HEK293 (cell line): Measurements from ENCODE around the gene FERMT1.

Source experiments
- CTCF ChIA-PET: fragments of 350-600 bp; formaldehyde crosslinking; extraction: SDS; loops from one replicate; lab custom pipeline; 2021; ENCODE audit warnings: antibody characterized with exemption; lab: Yijun Ruan, JAX
- POLR2A ChIA-PET: fragments of 300-600 bp; formaldehyde crosslinking; extraction: SDS; loops from one replicate; lab custom pipeline; 2020; ENCODE audit warnings: antibody characterized with exemption, inconsistent platforms; lab: Yijun Ruan, JAX
- H3K27ac ChIP-seq: fragments of 200-500 bp; sonication (Bioruptor generic); 2 replicates; pipeline ENCODE4 v1.5.1; 2014; ENCODE audit warnings: low read depth, low read length, control low read depth, inconsistent platforms; ENCODE audit errors: extremely low read depth
- H3K36me3 ChIP-seq, 2 experiments: fragments of 200-500 bp in 1 of 2; sonication (Bioruptor generic) in 1 of 2; 1 replicate in 1 of 2; 2 replicates in 1 of 2; pipeline ENCODE4 v1.5.1; 2014 to 2017; ENCODE audit warnings: inconsistent platforms in 2 of 2, low read length in 2 of 2; ENCODE audit not compliant: control insufficient read depth in 2 of 2, insufficient read depth in 1 of 2
- H3K4me1 ChIP-seq: fragments of 200-500 bp; sonication (Bioruptor generic); 2 replicates; pipeline ENCODE4 v1.5.1; 2014; ENCODE audit warnings: mild to moderate bottlenecking, low read length, inconsistent platforms; ENCODE audit not compliant: control insufficient read depth, insufficient read depth
- H3K4me3 ChIP-seq: 2 replicates; pipeline ENCODE4 v1.5.1; 2011; ENCODE audit warnings: low read depth, mild to moderate bottlenecking, control low read depth, low read length, moderate library complexity
- H3K9me3 ChIP-seq: fragments of 200-500 bp; sonication (Bioruptor generic); 2 replicates; pipeline ENCODE4 v1.5.1; 2014; ENCODE audit warnings: low read depth, low read length, inconsistent platforms; ENCODE audit not compliant: control insufficient read depth, insufficient read depth
- BCL11A ChIP-seq: fragments of 450-650 bp; formaldehyde crosslinking; IDR thresholded peaks from 2 replicates; pipeline ENCODE4 v1.5.1; 2016; ENCODE audit warnings: low read depth, missing biosample characterization, missing genetic modification characterization
- EGR2 ChIP-seq: fragments of 450-650 bp; formaldehyde crosslinking; IDR thresholded peaks from 2 replicates; pipeline ENCODE4 v1.5.1; 2016; ENCODE audit warnings: low read depth, missing biosample characterization, missing genetic modification characterization
- KLF1 ChIP-seq: fragments of 450-650 bp; formaldehyde crosslinking; IDR thresholded peaks from 2 replicates; pipeline ENCODE4 v1.5.1; 2016; ENCODE audit warnings: missing biosample characterization, missing genetic modification characterization
- KLF16 ChIP-seq: fragments of 450-650 bp; formaldehyde crosslinking; IDR thresholded peaks from 2 replicates; pipeline ENCODE4 v1.5.1; 2017; ENCODE audit warnings: missing biosample characterization, missing genetic modification characterization
- SCRT2 ChIP-seq: fragments of 450-650 bp; formaldehyde crosslinking; IDR thresholded peaks from 2 replicates; pipeline ENCODE4 v1.5.1; 2016; ENCODE audit warnings: missing biosample characterization, missing genetic modification characterization
- TSHZ1 ChIP-seq: fragments of 450-650 bp; formaldehyde crosslinking; IDR thresholded peaks from 2 replicates; pipeline ENCODE4 v1.5.1; 2016; ENCODE audit warnings: missing biosample characterization, missing genetic modification characterization, borderline replicate concordance
- YY1 ChIP-seq: fragments of 450-650 bp; formaldehyde crosslinking; IDR thresholded peaks from 2 replicates; pipeline ENCODE4 v1.5.1; 2018; ENCODE audit warnings: missing biosample characterization, missing genetic modification characterization
- ZNF157 ChIP-seq: fragments of 450-650 bp; formaldehyde crosslinking; IDR thresholded peaks from 2 replicates; pipeline ENCODE4 v1.5.1; 2016; ENCODE audit warnings: missing biosample characterization, missing genetic modification characterization
- ZNF174 ChIP-seq: fragments of 450-650 bp; formaldehyde crosslinking; IDR thresholded peaks from 2 replicates; pipeline ENCODE4 v1.5.0; 2017; ENCODE audit warnings: missing biosample characterization, mild to moderate bottlenecking, missing genetic modification characterization
- ZNF398 ChIP-seq: fragments of 450-650 bp; formaldehyde crosslinking; IDR thresholded peaks from 2 replicates; pipeline ENCODE4 v1.5.1; 2017; ENCODE audit warnings: missing biosample characterization, missing genetic modification characterization
- ZNF529 ChIP-seq: fragments of 450-650 bp; formaldehyde crosslinking; IDR thresholded peaks from 2 replicates; pipeline ENCODE4 v1.5.1; 2017; ENCODE audit warnings: missing genetic modification characterization, missing biosample characterization; ENCODE audit not compliant: insufficient replicate concordance
- ZNF626 ChIP-seq: fragments of 450-650 bp; sonication (Bioruptor Pico); formaldehyde crosslinking; IDR thresholded peaks from 2 replicates; pipeline ENCODE4 v1.5.1; 2018; ENCODE audit warnings: missing biosample characterization, missing genetic modification characterization, inconsistent platforms
- ZNF660 ChIP-seq: fragments of 450-650 bp; IDR thresholded peaks from 2 replicates; pipeline ENCODE4 v1.5.1; 2018; ENCODE audit warnings: missing biosample characterization, mild to moderate bottlenecking, missing genetic modification characterization
- ZNF707 ChIP-seq: fragments of 450-650 bp; formaldehyde crosslinking; IDR thresholded peaks from 2 replicates; pipeline ENCODE4 v1.5.1; 2016; ENCODE audit warnings: missing biosample characterization, missing genetic modification characterization
- ZSCAN4 ChIP-seq: fragments of 450-650 bp; formaldehyde crosslinking; IDR thresholded peaks from 2 replicates; pipeline ENCODE4 v1.5.1; 2017; ENCODE audit warnings: missing biosample characterization, missing genetic modification characterization

The FERMT1 gene

GRCh38 chr20:6039766-6040165 lies 83.1 kb downstream of the FERMT1 start:
- H3K4me1 ChIP-seq: no peaks in the 10 kb centered on the region
- H3K9me3 ChIP-seq: no peaks in the 10 kb centered on the region
- H3K27ac ChIP-seq: no peak overlapping the region
- TF ChIP-seq ZNF157 (tag by site-specific recombination): no peak
- TF ChIP-seq KLF1 (tag by site-specific recombination): no peak
- TF ChIP-seq TSHZ1: no peak
- no peak for TF ChIP-seq ZNF398 (tag by site-specific recombination)
- no peak for TF ChIP-seq EGR2
- no peak for TF ChIP-seq ZNF707 (tag by site-specific recombination)
- TF ChIP-seq ZNF660 (tag by site-specific recombination): no peak
- TF ChIP-seq ZSCAN4 (tag by site-specific recombination): no peak
- TF ChIP-seq ZNF529 (tag by site-specific recombination): no peak
- TF ChIP-seq BCL11A (tag by site-specific recombination): no peak
- POLR2A ChIA-PET: interaction anchor here (0.5 kb wide), 1 partner anchor 17 kb away, joined by 4 read pairs; no protein-coding TSS in a partner anchor
- CTCF ChIA-PET: no interaction called here
- H3K36me3 ChIP-seq: peaks cover 7 to 67% of the 10 kb centered on the region in 2 experiments
- H3K4me3 ChIP-seq: no peak overlapping the region

- CTCF ChIA-PET: interaction anchor here (0.6 to 0.7 kb wide), 2 partner anchors 73 to 509 kb away, joined by 4 read pairs; no protein-coding TSS in a partner anchor
- peaks cover 11 to 82% of the 10 kb centered on the region in 2 experiments for H3K36me3 ChIP-seq
- no peaks in the 10 kb centered on the region for H3K4me1 ChIP-seq
- H3K9me3 ChIP-seq: no peaks in the 10 kb centered on the region
- TF ChIP-seq ZNF174 (tag by site-specific recombination): no peak
- TF ChIP-seq YY1 (tag by site-specific recombination): no peak
- TF ChIP-seq ZSCAN4 (tag by site-specific recombination): no peak
- TF ChIP-seq ZNF626 (tag by site-specific recombination): no peak
- TF ChIP-seq SCRT2 (tag by site-specific recombination): no peak
- TF ChIP-seq KLF16 (tag by site-specific recombination): no peak
- no peak overlapping the region for H3K27ac ChIP-seq
- POLR2A ChIA-PET: no interaction called here
- no peak overlapping the region for H3K4me3 ChIP-seq
These were observed 84.6 kb downstream of the FERMT1 start for GRCh38 chr20:6038256-6038655.
